ENCODE results near the gene LONRF2. TPM values are rescaled to one million over a fixed set of nuclear protein-coding genes. Genes with fewer than 3 reads are reported as not detected.
"Not testable (repeated sequence)": the region's sequence is repeated elsewhere in the genome, so short reads cannot be mapped to it uniquely, and the experiment has no call there.

The LONRF2 gene
- total and polyA plus RNA-seq, 2 of the 4 experiments (the other 2 are of a cell fraction), result 0.19 to 0.54 TPM

GRCh38 chr2:100345144-100345543 is 22.8 kb upstream of the LONRF2 start:
- POLR2A ChIA-PET (ENCODE audit: unreplicated experiment); H4K5ac ChIP-seq (ENCODE audit: low read depth, low read length); CTCF ChIA-PET: not testable (repeated sequence)

More at GRCh38 chr2:100345144-100345543, 22.8 kb upstream of the LONRF2 start:
- BruUV-seq (replicated peaks); dilution Hi-C loops (cut with HindIII; ENCODE audit: low sequenced_read_pairs, unreplicated experiment); H3K27ac ChIP-seq (ENCODE audit: insufficient read depth, low read length); H4K20me1 ChIP-seq (ENCODE audit: insufficient read depth, low read length); H2AK5ac ChIP-seq (ENCODE audit: low read depth, low read length); ATAC-seq (ENCODE audit: low read depth); H4K8ac ChIP-seq (ENCODE audit: low read depth in 2 of 2, low read length in 2 of 2); H3K18ac ChIP-seq (ENCODE audit: low read depth, low read length); H3K4me3 ChIP-seq (ENCODE audit: insufficient read depth, low read depth, low read length); H2BK15ac ChIP-seq (ENCODE audit: low read depth, low read length); H3K14ac ChIP-seq (replicated peaks; ENCODE audit: low read depth, low read length); H3K9me1 ChIP-seq (ENCODE audit: insufficient read depth, low read length); H3K4me2 ChIP-seq (ENCODE audit: low read depth, low read length); H4K91ac ChIP-seq (ENCODE audit: insufficient read depth, low read depth, low read length); H3K9me3 ChIP-seq (ENCODE audit: control insufficient read depth, insufficient read depth, low read length); H3K79me1 ChIP-seq (ENCODE audit: low read depth in 1 of 2, low read length in 2 of 2); H2AFZ ChIP-seq (replicated peaks; ENCODE audit: low read length, poor library complexity); H2BK120ac ChIP-seq (ENCODE audit: low read depth, low read length); H2BK20ac ChIP-seq (ENCODE audit: low read depth, low read length); in situ Hi-C loops (cut with MboI; ENCODE audit: low sequenced_read_pairs); H3K4me1 ChIP-seq (ENCODE audit: control insufficient read depth, insufficient read depth, low read length); H3K9ac ChIP-seq (ENCODE audit: low read depth, low read length); intact Hi-C loops (cut with micrococcal nuclease); H3K56ac ChIP-seq (ENCODE audit: extremely low read depth, insufficient read depth, low read length); H2BK5ac ChIP-seq (ENCODE audit: low read depth, low read length, poor library complexity, severe bottlenecking); H3K23ac ChIP-seq (ENCODE audit: low read depth, low read length); H3K36me3 ChIP-seq (ENCODE audit: control insufficient read depth, insufficient read depth, low read length); H3K4ac ChIP-seq (ENCODE audit: low read depth, low read length); DNase-seq; H2AK9ac ChIP-seq (replicated peaks; ENCODE audit: low read depth, low read length, poor library complexity): not testable (repeated sequence)
- no CpG with 5 or more reads among the region's 1 CpG for WGBS, 2 experiments (ENCODE audit: extremely low coverage in 2 of 2, insufficient read length in 1 of 2)
- peaks cover 35% of the 10 kb centered on the region for H3K27me3 ChIP-seq (ENCODE audit: control insufficient read depth, insufficient read depth, low read length)

All from IMR-90 (cell line).